Lung (tissue), 12 donors: ENCODE data around the gene HIF1AN. TPM values are rescaled to one million over a fixed set of nuclear protein-coding genes. Genes with fewer than 3 reads are reported as not detected.
A peak's percentile ranks its signal among the peaks of the same experiment; 100 is the strongest.

Experiments used
- ATAC-seq: fragments of 200-7000 bp; cut with Tn5 transposase; one replicate; pipeline ENCODE4 v1.9.1; 2020; ENCODE audit warnings: moderate number of reproducible peaks; ENCODE audit not compliant: insufficient read depth, low FRiP score
- DNase-seq, 3 donors: peaks; one replicate each; pipeline ENCODE4 v3.0.0-alpha.2; 2013 to 2017
- H3K27ac ChIP-seq, 2 donors: one replicate each; pipeline ENCODE4 v1.5.1; 2013; ENCODE audit warnings: mild to moderate bottlenecking in 2 of 2, moderate library complexity in 2 of 2, control low read depth in 1 of 2, inconsistent platforms in 1 of 2, low read depth in 1 of 2, low read length in 1 of 2
- H3K27me3 ChIP-seq, 3 donors: one replicate each; pipeline ENCODE4 v1.5.1; 2013; ENCODE audit warnings: low read length in 2 of 3; ENCODE audit not compliant: control insufficient read depth in 3 of 3, insufficient read depth in 3 of 3
- H3K36me3 ChIP-seq, 4 donors: one replicate each; pipeline ENCODE4 v1.5.1; 2013; ENCODE audit warnings: low read length in 4 of 4, mild to moderate bottlenecking in 1 of 4, moderate library complexity in 1 of 4; ENCODE audit not compliant: control insufficient read depth in 4 of 4, insufficient read depth in 4 of 4
- H3K4me1 ChIP-seq, 5 donors: one replicate each; pipeline ENCODE4 v1.5.1; 2013; ENCODE audit warnings: low read length in 5 of 5, mild to moderate bottlenecking in 2 of 5, moderate library complexity in 1 of 5; ENCODE audit not compliant: control insufficient read depth in 5 of 5, insufficient read depth in 5 of 5
- H3K4me3 ChIP-seq: one replicate; pipeline ENCODE4 v1.5.1; 2013; ENCODE audit warnings: mild to moderate bottlenecking, control low read depth, moderate library complexity
- H3K9ac ChIP-seq, 2 donors: one replicate each; pipeline ENCODE4 v1.5.1; 2013; ENCODE audit warnings: low read length in 2 of 2, control low read depth in 1 of 2; ENCODE audit not compliant: insufficient read depth in 1 of 2
- H3K9me3 ChIP-seq, 4 donors: one replicate each; pipeline ENCODE4 v1.5.1; 2013; ENCODE audit warnings: low read length in 3 of 4, mild to moderate bottlenecking in 1 of 4, moderate library complexity in 1 of 4; ENCODE audit not compliant: control insufficient read depth in 4 of 4, insufficient read depth in 3 of 4
- CTCF ChIP-seq: IDR thresholded peaks from 2 replicates; pipeline ENCODE4 v1.5.1; 2012; ENCODE audit warnings: mild to moderate bottlenecking; ENCODE audit errors: control extremely low read depth, extremely low read depth
- WGBS, 2 donors: extraction: QIAGEN DNeasy Blood & Tissue Kit; methylation state at CpG; one replicate each; pipeline ENCODE4 v1.1.7; 2013; 5-methylcytosine and 5-hydroxymethylcytosine counted together
- polyA plus RNA-seq, 2 donors: library from polyadenylated mRNA; stranded (reverse); fragments of 200-250 nt; gene quantifications; one replicate each; pipeline ENCODE4 v1.2.1, GENCODE V29; 2013
- total RNA-seq, 2 donors: library from RNA; depleted of rRNA in 1 of 2; stranded (reverse); fragments of >200 nt in 1 of 2; gene quantifications; one replicate each; pipeline ENCODE4 v1.2.1, GENCODE V29; 2014 to 2021
- donor health status: control.
- donor health status: control.
- donor health status: Bipolar disorder and iron deficiency.
- donor health status: healthy.
- donor health status: DM: yes; HTN: yes; CAD: no.

HIF1AN gene
- total and polyA plus RNA-seq, 4 donors = 6.9 to 32.3 (median 13.6) TPM

- peaks cover 0 to 8% (median 0%) of the 10 kb centered on the region in 4 donors for H3K9me3 ChIP-seq
- peaks cover 0 to 5% (median 0%) of the 10 kb centered on the region in 4 donors for H3K36me3 ChIP-seq
- peaks cover 0 to 7% (median 0%) of the 10 kb centered on the region in 5 donors for H3K4me1 ChIP-seq
- H3K27me3 ChIP-seq = peaks cover 5 to 52% (median 17%) of the 10 kb centered on the region in 3 donors
- ATAC-seq = peak; percentile 83
- no peak overlapping the region for H3K4me3 ChIP-seq
- peak; percentile 79 for TF ChIP-seq CTCF
- no peak overlapping the region for H3K9ac ChIP-seq
- DNase-seq = peak; percentile 73 to 84 (median 84)
- H3K27ac ChIP-seq = no peak overlapping the region
- 6 to 8% methylated on average over 62 of the region's 62 CpGs for WGBS, 2 donors
Observed at GRCh38 chr10:100562008-100562672, 26.4 kb downstream of the HIF1AN start.

GRCh38 chr10:100565206-100565985, 29.7 kb downstream of the HIF1AN start:
- ATAC-seq = no peak
- peaks cover 4 to 84% (median 42%) of the 10 kb centered on the region in 3 donors for H3K27me3 ChIP-seq

GRCh38 chr10:100566561-100566960, 30.8 kb downstream of the HIF1AN start:
- H3K9me3 ChIP-seq = peaks cover 0 to 19% (median 0%) of the 10 kb centered on the region in 4 donors
- H3K4me3 ChIP-seq = no peak overlapping the region
- TF ChIP-seq CTCF = no peak
- WGBS, 2 donors = 54 to 56% methylated on average over 3 of the region's 3 CpGs
- no peak overlapping the region for H3K27ac ChIP-seq
- H3K36me3 ChIP-seq = no peaks in the 10 kb centered on the region
- DNase-seq (no peak), ATAC-seq (no peak)
- peaks cover 0 to 7% (median 0%) of the 10 kb centered on the region in 5 donors for H3K4me1 ChIP-seq
- H3K27me3 ChIP-seq = peaks cover 0 to 93% (median 47%) of the 10 kb centered on the region in 3 donors
- no peak overlapping the region for H3K9ac ChIP-seq

More at GRCh38 chr10:100565206-100565985, 29.7 kb downstream of the HIF1AN start:
- H3K4me1 ChIP-seq = peaks cover 0 to 7% (median 0%) of the 10 kb centered on the region in 5 donors
- H3K9me3 ChIP-seq = peaks cover 0 to 17% (median 0%) of the 10 kb centered on the region in 4 donors
- no peak for TF ChIP-seq CTCF
- H3K9ac ChIP-seq = no peak overlapping the region
- H3K27ac ChIP-seq = no peak overlapping the region
- H3K4me3 ChIP-seq = no peak overlapping the region
- WGBS, 2 donors = 60 to 66% methylated on average over 9 of the region's 9 CpGs
- no peaks in the 10 kb centered on the region for H3K36me3 ChIP-seq
- no peak for DNase-seq
